GM21528 (cell line): Measurements from ENCODE around the gene PTN.
"Not testable (repeated sequence)": the region's sequence is repeated elsewhere in the genome, so short reads cannot be mapped to it uniquely, and the experiment has no call there.

Experiments
- ATAC-seq: cut with Tn5 transposase; IDR thresholded peaks from one replicate; pipeline ENCODE4 v1.9.1; 2021; ENCODE audit warnings: mild to moderate bottlenecking, moderate library complexity; ENCODE audit not compliant: unreplicated experiment, low FRiP score

PTN gene

GRCh38 chr7:137181619-137182018 is 161.9 kb downstream of the PTN start:
- ATAC-seq = not testable (repeated sequence)
